Fibroblast of skin of right biceps (primary cell): ENCODE data around the gene CD300C.
"Not testable (repeated sequence)": the region's sequence is repeated elsewhere in the genome, so short reads cannot be mapped to it uniquely, and the experiment has no call there.

ENCODE experiments used
- DNase-seq: peaks from one replicate; pipeline ENCODE4 v3.0.0-alpha.2; 2013

The CD300C gene

GRCh38 chr17:74545843-74546230, at the start of gene CD300C:
Gene CD300C, minus strand, starts transcription at chr17:74546115. Its CDS starts 333 bp downstream, at chr17:74545782.
- DNase-seq = no peak

GRCh38 chr17:74595037-74595750, 49.3 kb upstream of the CD300C start:
- DNase-seq = no peak

GRCh38 chr17:74592087-74592990, 46.4 kb upstream of the CD300C start, which contains the start of gene CD300LD:
Gene CD300LD, minus strand, starts transcription at chr17:74592283. Its CDS starts 81 bp downstream, at chr17:74592202.
- no peak for DNase-seq

GRCh38 chr17:74591503-74591902, 45.6 kb upstream of the CD300C start:
- DNase-seq = no peak

DNA sequence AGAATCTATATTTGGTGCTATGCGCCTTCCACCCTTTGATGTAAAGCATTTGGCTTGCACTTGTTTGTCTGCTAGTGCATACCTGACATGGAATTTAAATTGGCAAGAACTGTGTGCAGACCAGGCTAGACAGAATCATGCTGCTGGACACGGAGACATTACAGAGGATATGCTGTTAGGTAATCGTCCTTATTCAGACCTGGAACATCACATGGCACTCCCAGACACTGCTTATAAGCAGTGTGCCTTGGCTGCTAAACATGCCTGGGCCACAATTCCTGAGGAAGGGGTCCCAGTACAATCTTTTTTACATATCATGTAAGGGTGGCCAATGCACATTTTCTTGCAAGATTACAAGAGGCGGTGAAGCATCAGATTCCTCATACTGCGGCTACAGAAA, 39.8 kb upstream of the CD300C start:
- no peak for DNase-seq

GRCh38 chr17:74584292-74585060, 38.6 kb upstream of the CD300C start:
- DNase-seq = no peak

GRCh38 chr17:74582633-74583032, 36.7 kb upstream of the CD300C start:
- DNase-seq = no peak

- no peak for DNase-seq
These were observed 34.0 kb upstream of the CD300C start for GRCh38 chr17:74579900-74580299.

DNA sequence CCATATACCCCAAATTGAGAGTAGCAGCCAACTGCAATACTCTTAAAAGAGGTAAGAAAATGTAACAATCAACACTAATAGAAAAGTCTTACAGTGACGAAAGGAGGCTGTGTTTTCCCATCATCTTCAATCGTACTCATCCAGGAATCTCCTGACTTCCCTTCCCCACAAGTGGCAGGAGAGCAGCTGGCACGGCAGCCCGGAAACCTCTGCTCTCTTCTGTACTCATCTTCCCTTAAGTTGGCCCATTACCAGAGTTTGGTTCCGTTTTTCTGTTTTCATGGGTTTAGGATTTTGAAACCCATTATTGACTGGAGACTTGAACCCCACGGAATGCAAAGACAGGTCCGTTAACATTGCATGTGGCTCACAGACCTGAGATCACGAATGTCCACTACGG, 33.1 kb upstream of the CD300C start:
- DNase-seq = no peak

- no peak for DNase-seq
These were observed 28.7 kb upstream of the CD300C start for GRCh38 chr17:74574489-74575142.

DNA sequence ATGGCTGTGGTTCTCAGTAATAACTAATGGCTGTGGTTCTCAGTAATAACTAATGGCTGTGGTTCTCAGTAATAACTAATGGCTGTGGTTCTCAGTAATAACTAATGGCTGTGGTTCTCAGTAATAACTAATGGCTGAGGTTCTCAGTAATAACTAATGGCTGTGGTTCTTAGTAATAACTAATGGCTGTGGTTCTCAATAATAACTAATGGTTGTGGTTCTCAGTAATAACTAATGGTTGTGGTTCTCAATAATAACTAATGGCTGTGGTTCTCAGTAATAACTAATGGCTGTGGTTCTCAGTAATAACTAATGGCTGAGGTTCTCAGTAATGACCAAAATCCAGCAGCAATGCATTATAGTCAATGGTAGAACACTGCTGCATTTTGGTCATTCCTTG, 27.7 kb upstream of the CD300C start:
- DNase-seq = not testable (repeated sequence)

DNA sequence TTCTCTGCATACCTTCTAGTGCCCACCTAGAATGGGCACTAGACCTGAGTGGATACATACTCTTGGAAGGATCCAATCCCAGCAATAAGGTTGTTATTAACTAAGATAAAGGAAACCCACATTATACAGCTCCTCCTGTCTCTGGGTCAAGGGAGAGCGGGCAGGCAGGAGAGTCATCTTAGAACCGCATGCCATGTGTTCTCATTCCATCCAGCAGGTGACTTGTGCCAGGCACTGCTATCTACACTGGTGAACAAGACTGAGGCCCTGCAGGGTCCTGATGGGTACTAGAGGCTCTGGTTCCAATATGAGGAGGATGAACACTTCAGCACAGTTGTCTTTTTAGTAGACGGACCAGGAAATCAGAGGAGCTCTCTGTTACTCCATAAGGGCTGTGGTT, 27.3 kb upstream of the CD300C start:
- no peak for DNase-seq

DNA sequence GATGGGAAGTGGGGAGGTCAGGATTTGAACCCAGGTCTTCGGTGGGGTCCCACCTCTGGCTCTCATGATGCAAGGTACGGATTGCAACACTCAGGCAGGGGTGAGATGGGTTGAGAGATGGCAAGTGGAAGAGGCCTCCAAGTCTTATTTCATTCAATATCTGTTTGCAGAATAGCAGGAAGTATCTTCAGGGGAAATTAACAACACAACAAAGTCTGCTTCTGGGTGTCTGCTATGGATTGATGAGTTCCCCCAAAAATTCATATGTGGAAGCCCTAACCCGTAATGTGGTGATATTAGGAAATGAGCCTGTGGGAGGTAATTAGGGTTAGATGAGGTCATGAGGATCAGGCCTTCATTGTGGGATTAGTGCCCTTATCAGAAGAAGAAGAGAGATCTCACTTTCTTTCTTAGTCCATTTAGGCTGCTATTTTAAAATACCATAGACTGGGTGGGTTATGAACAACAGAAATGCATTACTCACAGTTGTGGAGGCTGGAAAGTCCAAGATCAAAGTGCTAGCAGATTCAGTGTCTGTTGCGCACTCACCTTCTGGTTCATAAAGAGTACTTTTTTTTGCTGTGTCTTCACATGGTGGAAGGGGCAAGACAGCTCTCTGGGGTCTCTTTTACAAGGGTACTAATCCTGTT, 25.8 kb upstream of the CD300C start:
- DNase-seq = no peak

DNA sequence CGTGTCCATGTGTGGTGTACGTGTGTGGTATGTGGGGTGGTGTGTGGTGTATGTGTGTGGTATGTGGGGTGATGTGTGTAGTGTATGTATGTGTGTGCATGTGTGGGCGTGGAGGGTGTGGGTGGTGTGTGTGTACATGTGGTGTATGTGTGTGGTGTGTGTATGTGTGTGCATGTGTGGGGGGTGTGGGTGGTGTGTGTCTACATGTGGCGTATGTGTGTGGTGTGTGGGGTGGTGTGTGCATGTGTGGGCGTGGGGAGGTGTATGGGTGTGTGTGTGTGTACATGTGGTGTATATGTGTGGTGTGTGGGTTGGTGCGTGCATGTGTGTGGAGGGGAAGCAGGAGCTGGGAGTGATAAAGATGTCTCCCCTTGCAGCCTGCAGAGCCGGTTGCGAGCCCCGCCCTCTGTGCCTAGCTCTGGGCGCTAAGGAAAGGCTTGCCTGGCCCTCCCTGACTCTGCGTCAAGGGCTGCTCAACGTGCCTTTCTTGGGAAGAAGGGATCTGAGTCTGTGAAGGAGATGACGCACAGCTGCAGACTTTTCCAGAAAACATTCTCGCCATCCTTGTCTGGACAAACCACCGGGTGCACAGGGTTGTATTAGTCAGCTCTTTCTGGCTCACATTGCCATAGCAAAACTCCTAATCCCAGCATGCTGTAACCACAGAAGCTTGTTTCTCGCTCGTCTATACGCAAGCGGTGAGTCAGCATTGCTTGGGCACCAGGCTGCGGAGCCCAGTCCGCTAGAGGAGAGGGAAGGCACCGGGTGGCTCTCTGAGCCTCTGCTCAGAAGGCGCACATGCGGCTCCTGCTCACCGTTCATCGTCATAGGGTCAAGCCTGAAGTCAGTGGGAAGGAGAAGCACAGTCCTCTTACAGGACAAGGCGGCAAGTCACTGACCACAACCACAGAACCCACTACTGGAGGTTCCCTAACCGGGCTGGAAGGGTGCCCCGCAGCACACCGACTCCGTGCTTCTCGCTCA, 23.4 kb upstream of the CD300C start:
- DNase-seq = peak; percentile 92

DNA sequence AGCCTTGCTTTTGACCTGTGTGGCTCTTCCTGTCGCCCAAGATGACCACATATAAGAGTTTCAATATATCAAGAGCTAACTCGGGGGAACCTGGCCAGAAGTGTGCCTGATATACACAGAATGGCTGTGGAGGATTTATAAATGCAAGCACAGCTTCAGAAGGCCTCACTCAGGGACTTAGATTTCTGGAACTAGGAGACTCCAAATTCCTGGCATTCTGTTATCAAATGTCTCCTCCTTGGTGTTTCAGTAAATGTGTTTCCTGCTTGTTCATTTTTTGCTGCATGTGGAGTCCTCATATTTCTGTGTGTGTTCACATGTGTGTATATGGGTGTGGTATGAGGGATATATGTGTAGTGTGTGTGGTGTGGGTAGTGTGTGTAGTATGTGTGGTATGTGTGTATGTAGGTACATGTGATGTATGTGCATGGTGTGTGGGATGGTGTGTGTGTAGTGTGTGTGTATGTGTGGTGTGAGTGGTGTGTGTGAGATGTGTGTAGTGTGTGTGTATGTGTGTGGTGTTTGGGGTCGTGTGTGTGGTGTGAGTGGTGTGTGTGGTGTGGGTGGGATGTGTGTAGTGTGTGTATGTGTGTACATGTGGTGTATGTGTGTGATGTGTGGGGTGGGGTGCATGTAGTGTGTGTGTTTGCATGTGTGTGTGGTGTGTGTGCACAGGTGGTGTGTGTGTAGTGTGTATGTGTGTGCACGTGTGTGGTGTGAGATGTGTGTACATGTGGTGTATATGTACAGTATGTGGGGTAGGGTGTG, 22.4 kb upstream of the CD300C start:
- DNase-seq = peak; percentile 30

GRCh38 chr17:74567397-74567796, 21.5 kb upstream of the CD300C start, which contains the start of gene CD300H:
Gene CD300H, minus strand, starts transcription at chr17:74567509.
- no peak for DNase-seq

DNA sequence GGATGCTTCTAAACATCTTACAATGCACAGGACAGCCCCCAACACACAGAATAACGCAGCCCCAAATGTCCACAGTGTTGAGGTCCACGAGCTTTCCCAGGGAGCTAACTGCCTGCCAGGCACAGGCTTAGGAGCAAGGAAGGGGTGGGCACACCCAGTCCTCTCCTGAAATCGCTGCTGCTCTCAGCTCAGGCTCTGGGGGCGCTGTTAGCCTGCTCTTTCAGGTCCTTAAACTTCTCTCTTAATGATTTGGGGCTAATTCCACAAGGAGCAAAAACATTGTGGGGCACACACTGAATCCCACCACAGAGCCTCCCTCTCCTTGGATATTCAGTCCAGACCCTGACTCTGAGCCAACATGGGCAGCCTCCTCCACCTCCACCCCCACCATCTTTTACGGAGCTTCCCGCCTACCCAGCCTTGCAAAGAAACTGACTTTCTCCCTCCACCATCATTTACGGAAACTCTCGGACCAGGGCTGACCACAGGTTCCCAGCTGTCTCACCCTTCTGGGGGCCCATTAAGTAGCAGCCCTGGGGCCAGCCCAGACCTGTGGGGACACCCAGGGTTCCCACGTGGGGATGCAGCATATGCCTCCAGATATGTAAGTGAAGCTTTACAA, 20.3 kb upstream of the CD300C start:
- peak; percentile 21 for DNase-seq

DNA sequence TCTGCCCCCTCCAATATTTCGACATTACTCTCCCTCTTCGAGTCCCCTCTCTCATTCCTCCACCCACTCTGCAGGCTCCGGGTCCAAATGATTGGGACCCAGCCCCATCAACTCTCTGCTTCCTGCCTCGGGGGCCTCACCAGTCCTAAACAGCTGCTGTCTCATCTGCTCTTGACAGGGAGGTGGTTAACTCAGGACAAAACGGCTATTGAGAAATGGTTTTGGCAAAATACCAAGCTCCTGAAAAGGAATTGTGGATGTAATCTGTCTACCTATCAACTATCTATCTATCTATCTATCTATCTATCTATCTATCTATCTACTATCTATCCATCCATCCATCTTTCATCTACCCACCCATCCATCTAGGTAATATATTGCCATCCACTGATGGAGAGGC, 19.2 kb upstream of the CD300C start:
- DNase-seq = no peak

DNA sequence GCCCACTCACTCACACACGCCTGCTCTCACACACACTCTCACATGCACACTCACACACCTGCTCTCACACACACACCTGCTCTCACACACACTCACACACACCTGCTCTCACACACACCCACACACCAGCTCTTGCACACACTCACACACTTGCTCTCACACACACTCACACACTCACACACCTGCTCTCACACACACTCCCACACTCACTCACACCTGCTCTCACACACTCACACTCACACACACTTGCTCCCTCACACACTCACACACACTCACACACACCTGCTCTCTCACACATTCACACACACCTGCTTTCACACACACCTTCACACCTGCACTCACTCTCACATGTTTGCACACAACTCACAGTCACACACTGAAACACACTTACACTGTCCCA, 17.4 kb upstream of the CD300C start:
- no peak for DNase-seq

GRCh38 chr17:74561586-74561985, 15.7 kb upstream of the CD300C start:
- no peak for DNase-seq
